Naive thymus-derived CD8-positive, alpha-beta T cell (primary cell): ENCODE results near the gene INVS. TPM values are rescaled to one million over a fixed set of nuclear protein-coding genes. Genes with fewer than 3 reads are reported as not detected.
A peak's percentile ranks its signal among the peaks of the same experiment; 100 is the strongest.
"Not testable (repeated sequence)": the region's sequence is repeated elsewhere in the genome, so short reads cannot be mapped to it uniquely, and the experiment has no call there.

ENCODE experiments used
- ATAC-seq, 2 donors: fragments of 150-1000 bp; cut with Tn5 transposase in 1 of 2; sonication (Bioruptor Pico), chemical (Tn5 transposase) in 1 of 2; 1 replicate in 1 of 2; 2 replicates in 1 of 2; pipeline ENCODE4 v1.10.0; 2021; ENCODE audit warnings: mild to moderate bottlenecking in 2 of 2, moderate library complexity in 2 of 2
- POLR2A ChIA-PET: fragments of 350-600 bp; sonication (Branson Sonifier 250); formaldehyde crosslinking; loops from one replicate; lab custom pipeline; 2021; ENCODE audit warnings: antibody characterized with exemption; lab: Charles Lee
- DNase-seq, 10 donors: peaks; one replicate each; pipeline versions ENCODE4 v3.0.0 to v3.0.0-alpha.2; 2020 to 2022
- H3K27ac Mint-ChIP-seq, 10 donors: one replicate each; pipeline ENCODE4 v1.8.0; 2020 to 2022; ENCODE audit warnings: mild to moderate bottlenecking in 10 of 10, mixed read lengths in 10 of 10, moderate library complexity in 4 of 10, inconsistent platforms in 1 of 10
- H3K27me3 Mint-ChIP-seq, 5 donors: one replicate each; pipeline ENCODE4 v1.8.0; 2021 to 2022; ENCODE audit warnings: mixed read lengths in 5 of 5
- H3K36me3 Mint-ChIP-seq, 3 donors: one replicate each; pipeline ENCODE4 v1.8.0; 2020 to 2022; ENCODE audit warnings: mixed read lengths in 3 of 3, mild to moderate bottlenecking in 2 of 3, inconsistent platforms in 1 of 3
- H3K4me1 Mint-ChIP-seq, 4 donors: one replicate each; pipeline ENCODE4 v1.8.0; 2021 to 2022; ENCODE audit warnings: mixed read lengths in 4 of 4
- H3K4me3 Mint-ChIP-seq, 10 donors: one replicate each; pipeline ENCODE4 v1.8.0; 2020 to 2022; ENCODE audit warnings: mild to moderate bottlenecking in 10 of 10, mixed read lengths in 10 of 10, moderate library complexity in 6 of 10, inconsistent platforms in 1 of 10
- H3K9me3 Mint-ChIP-seq, 9 donors: one replicate each; pipeline ENCODE4 v1.8.0; 2020 to 2022; ENCODE audit warnings: mixed read lengths in 9 of 9, mild to moderate bottlenecking in 3 of 9, inconsistent platforms in 1 of 9, moderate library complexity in 1 of 9
- polyA plus RNA-seq, 3 donors: library from polyadenylated mRNA; unstranded; fragments of 300-500 nt; fragmentation: Illumina TruSeq; gene quantifications; one replicate each; pipeline ENCODE4 v1.2.3, GENCODE V29; 2021
- total RNA-seq, 8 experiments: library from RNA in 2 of 8; stranded (reverse) in 2 of 8; gene quantifications; one replicate each; pipeline ENCODE4 v1.2.3 and lab custom pipeline; 2021 to 2026

The INVS gene
- total and polyA plus RNA-seq, 5 experiments from 2014 or later, result 5.5 to 22.1 (median 10.5) TPM

DNA sequence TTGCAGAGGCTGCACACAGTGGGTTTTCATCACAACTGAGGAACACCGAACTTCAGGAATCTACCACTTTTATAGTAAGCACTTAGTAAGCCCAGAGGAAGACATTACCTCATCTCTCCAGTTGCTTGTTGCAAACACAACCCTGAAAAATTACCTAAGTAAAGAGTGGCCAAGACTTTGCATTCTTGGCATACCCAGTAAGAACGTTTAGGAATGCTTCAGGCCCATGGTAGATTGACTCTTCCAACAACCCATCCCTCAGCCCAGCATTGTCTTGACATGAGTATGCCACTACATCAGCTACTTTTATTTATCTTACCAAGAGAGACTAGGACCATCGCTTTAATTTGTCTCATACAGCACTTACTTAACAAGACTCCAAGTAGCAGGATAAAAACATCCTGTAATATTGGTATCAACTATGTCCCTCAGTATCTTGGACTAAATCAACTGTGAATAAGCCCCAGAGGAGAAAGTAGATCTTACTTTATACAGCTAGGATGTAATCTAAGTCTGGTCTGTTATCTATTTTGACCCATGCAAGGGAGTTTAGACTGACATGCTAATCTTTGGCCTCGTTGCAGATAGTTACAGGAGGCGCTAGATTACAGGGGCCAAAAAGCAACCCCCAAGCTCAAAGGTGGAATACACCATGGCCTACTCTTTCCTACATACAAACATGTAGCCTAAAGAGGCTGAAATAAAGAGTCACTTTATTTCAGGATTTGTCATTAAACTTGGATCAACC, 114.9 kb downstream of the INVS start:
- POLR2A ChIA-PET, result no interaction called here
- no peaks in the 10 kb centered on the region for H3K9me3 Mint-ChIP-seq
- ATAC-seq, result no peak
- H3K4me3 Mint-ChIP-seq, result no peak overlapping the region
- H3K4me1 Mint-ChIP-seq, result peaks cover 6 to 9% (median 8%) of the 10 kb centered on the region in 4 donors
- no peak overlapping the region for H3K27ac Mint-ChIP-seq
- H3K27me3 Mint-ChIP-seq, result no peaks in the 10 kb centered on the region
- no peak for DNase-seq
- H3K36me3 Mint-ChIP-seq, result peaks cover 0 to 5% (median 0%) of the 10 kb centered on the region in 3 donors

DNA sequence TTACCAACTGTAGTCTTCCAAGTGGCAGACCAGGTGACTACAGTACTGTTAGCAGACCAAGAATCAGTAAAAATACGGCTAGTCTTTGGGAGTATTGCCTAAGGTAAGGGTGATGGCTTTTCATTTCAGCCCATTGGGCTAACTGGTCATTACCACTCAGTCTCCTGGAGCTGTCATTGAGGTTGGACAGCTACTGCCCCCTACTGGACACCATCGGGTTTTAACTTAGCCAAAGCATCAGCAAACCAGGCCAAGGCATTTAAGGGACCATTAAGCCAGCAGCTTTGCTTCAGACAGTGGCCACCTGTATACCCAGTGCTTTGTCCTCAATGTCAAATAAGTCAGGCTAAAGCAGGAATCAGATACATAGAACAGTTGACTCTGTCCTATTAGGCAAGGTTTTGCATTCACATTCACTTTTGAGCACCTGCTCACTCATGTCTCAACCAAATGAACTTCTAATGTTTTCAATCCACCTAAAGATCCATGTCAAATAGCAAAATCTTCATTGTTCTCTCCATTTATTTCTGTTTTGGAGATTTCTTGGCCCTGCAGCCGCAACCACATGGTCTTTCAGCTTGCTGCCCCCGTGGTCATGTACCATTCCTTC, 117.2 kb downstream of the INVS start:
- no peaks in the 10 kb centered on the region for H3K9me3 Mint-ChIP-seq
- H3K27me3 Mint-ChIP-seq, result no peaks in the 10 kb centered on the region
- H3K4me3 Mint-ChIP-seq, result no peak overlapping the region
- POLR2A ChIA-PET, result no interaction called here
- ATAC-seq (peak; percentile 33 to 61), DNase-seq (peak; percentile 4 to 67 (median 44))
- H3K4me1 Mint-ChIP-seq, result peaks cover 0 to 2% (median 0%) of the 10 kb centered on the region in 4 donors
- peak overlapping the region in 1 of 10 donors; percentile 9 for H3K27ac Mint-ChIP-seq
- peaks cover 0 to 10% (median 0%) of the 10 kb centered on the region in 3 donors for H3K36me3 Mint-ChIP-seq

DNA sequence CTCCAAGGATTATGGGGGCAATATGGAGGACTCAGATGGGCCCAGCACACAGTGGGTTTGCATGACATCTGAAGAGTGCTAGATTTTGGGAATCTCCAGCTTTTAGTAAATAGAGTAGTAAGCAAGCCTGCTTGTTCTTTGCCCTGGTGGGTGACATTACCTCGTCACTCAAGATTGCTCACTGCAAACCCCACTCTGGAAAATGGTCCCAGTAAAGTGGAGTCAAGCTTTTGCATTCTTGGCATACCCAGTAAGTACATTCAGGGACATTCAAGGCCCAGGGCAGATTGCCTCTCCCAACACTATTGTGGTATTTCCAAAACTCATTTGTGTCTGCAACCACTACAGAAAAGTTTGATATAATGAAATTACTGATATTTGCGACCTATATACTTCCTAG, 118.5 kb downstream of the INVS start:
- Mint-ChIP-seq H3K27me3 (no peaks in the 10 kb centered on the region), H3K9me3 (no peaks in the 10 kb centered on the region), H3K4me1 (peaks cover 0 to 2% (median 0%) of the 10 kb centered on the region in 4 donors), H3K27ac (no peak overlapping the region), H3K36me3 (peaks cover 0 to 10% (median 0%) of the 10 kb centered on the region in 3 donors), H3K4me3 (no peak overlapping the region)
- ATAC-seq, result no peak
- DNase-seq, result no peak
- POLR2A ChIA-PET, result no interaction called here

DNA sequence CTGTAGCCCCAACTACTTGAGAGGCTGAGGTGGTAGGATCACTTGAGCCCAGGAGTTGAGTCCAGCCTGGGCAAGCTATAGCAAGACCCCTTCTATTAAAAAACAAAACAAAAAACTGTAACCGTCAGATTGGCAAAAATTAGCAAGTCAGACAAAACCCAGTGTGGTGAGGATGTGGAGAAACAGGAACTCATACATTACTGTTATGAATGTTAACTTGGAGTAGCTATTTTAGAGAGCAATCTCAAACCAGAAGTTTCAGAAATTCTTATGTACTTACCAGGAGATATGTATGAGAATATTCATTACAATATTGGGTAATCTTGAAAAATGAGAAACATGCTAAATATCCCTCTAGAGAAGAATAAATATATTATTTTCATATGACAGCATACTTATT, 120.3 kb downstream of the INVS start:
- POLR2A ChIA-PET, result no interaction called here
- ATAC-seq, result no peak
- Mint-ChIP-seq H3K4me1 (peaks cover 0 to 2% (median 0%) of the 10 kb centered on the region in 4 donors), H3K27ac (peak overlapping the region in 2 of 10 donors; percentile 37 to 68), H3K9me3 (no peaks in the 10 kb centered on the region), H3K4me3 (no peak overlapping the region), H3K36me3 (peaks cover 0 to 11% (median 0%) of the 10 kb centered on the region in 3 donors), H3K27me3 (no peaks in the 10 kb centered on the region)
- no peak for DNase-seq

DNA sequence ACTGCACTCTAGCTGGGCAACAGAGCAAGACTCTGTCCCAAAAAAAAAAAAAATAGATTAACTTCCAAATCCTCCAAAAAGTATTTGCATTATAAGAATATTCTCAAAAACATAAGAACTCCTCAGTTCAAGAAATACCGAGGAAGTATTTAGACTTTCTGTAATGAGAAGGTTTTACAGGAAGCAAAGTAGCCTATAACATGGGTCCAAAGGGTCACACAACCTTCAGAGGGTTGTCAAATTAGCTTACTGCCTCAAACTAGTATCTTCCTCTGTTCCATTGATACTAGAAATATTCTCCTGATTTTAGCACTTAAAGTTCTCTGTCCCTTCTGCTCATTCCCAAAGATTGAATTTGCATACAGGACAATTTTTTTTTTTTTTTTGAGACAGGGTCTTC, 121.9 kb downstream of the INVS start:
- H3K4me3 Mint-ChIP-seq, result no peak overlapping the region
- no peaks in the 10 kb centered on the region for H3K9me3 Mint-ChIP-seq
- POLR2A ChIA-PET, result interaction anchor here (0.7 kb wide), 1 partner anchor 1244 kb away, joined by 3 read pairs; no protein-coding TSS in a partner anchor
- DNase-seq (no peak), ATAC-seq (no peak)
- peaks cover 0 to 13% (median 1%) of the 10 kb centered on the region in 3 donors for H3K36me3 Mint-ChIP-seq
- no peaks in the 10 kb centered on the region for H3K27me3 Mint-ChIP-seq
- peaks cover 0 to 2% (median 0%) of the 10 kb centered on the region in 4 donors for H3K4me1 Mint-ChIP-seq
- H3K27ac Mint-ChIP-seq, result peak overlapping the region in 1 of 10 donors; percentile 17

DNA sequence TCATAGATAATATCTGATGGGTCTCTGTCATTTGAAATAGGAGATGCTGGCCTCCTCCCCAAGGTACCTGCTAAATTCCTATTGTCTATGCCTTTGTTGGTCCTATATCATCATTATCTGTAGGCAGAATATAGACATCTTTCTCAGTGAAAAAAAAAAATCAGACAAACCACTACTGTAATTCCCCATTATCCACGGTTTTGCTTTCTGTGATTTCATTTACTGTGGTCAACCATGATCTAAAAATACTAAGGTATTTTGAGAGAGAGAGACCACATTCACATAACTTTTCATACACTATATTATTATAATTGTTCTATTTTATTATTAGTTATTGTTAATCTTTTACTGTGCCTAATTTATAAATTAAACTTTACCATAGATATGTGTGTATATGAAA, 122.5 kb downstream of the INVS start:
- POLR2A ChIA-PET, result no interaction called here
- H3K4me3 Mint-ChIP-seq, result no peak overlapping the region
- H3K27ac Mint-ChIP-seq, result peak overlapping the region in 2 of 10 donors; percentile 8 to 17
- DNase-seq (no peak), ATAC-seq (no peak)
- H3K27me3 Mint-ChIP-seq, result no peaks in the 10 kb centered on the region
- H3K4me1 Mint-ChIP-seq, result peaks cover 0 to 2% (median 0%) of the 10 kb centered on the region in 4 donors
- H3K36me3 Mint-ChIP-seq, result peaks cover 0 to 19% (median 7%) of the 10 kb centered on the region in 3 donors
- H3K9me3 Mint-ChIP-seq, result no peaks in the 10 kb centered on the region

DNA sequence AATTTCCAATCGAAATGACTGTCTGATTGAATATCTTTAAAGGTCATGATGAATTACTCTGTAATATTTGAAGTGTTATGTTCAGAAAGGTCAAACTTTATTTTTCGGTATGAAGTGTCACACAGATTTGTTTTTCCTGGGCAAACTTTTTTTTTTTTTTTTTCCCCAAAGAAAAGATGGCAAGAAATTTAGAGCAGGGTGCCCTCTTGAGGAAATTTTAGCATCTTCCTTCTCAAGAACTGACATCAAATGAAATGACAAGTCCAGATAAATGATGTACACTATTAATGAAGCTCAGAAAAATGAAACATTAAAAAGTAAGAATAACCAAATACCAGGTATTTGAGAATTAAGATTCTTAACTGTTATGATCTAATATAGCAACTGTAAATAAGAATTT, 123.6 kb downstream of the INVS start:
- DNase-seq (no peak), ATAC-seq (no peak)
- peaks cover 0 to 2% (median 0%) of the 10 kb centered on the region in 4 donors for H3K4me1 Mint-ChIP-seq
- H3K27ac Mint-ChIP-seq, result no peak overlapping the region
- POLR2A ChIA-PET, result interaction anchor here (0.7 kb wide), 2 partner anchors 25 to 1165 kb away, joined by 3 to 4 read pairs; no protein-coding TSS in a partner anchor
- H3K27me3 Mint-ChIP-seq, result no peaks in the 10 kb centered on the region
- H3K4me3 Mint-ChIP-seq, result no peak overlapping the region
- no peaks in the 10 kb centered on the region for H3K9me3 Mint-ChIP-seq
- H3K36me3 Mint-ChIP-seq, result peaks cover 9 to 28% (median 13%) of the 10 kb centered on the region in 3 donors

DNA sequence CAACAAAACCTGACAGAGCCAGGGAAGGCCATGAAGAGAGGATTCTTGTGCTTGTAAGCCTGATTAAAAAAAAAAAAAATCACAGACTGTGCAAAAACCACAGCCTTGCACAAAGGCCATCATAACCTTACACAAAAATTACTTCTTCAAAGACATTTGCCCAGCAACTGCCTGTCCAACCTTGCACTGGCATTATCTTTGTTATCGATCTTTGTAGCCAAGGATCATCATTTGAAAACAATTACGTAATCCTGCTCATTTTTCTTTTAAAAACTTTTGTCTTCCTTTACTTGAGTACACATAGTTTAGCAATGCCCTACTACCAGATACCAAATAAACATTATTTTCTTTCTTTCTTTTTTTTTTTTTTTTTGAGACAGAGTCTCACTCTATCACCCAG, 128.6 kb downstream of the INVS start:
- peaks cover 16 to 64% (median 40%) of the 10 kb centered on the region in 3 donors for H3K36me3 Mint-ChIP-seq
- no peak overlapping the region for H3K4me3 Mint-ChIP-seq
- no peak overlapping the region for H3K27ac Mint-ChIP-seq
- DNase-seq, result no peak
- POLR2A ChIA-PET, result no interaction called here
- H3K27me3 Mint-ChIP-seq, result no peaks in the 10 kb centered on the region
- peaks cover 0 to 2% (median 0%) of the 10 kb centered on the region in 4 donors for H3K4me1 Mint-ChIP-seq
- H3K9me3 Mint-ChIP-seq, result peaks cover 0 to 10% (median 3%) of the 10 kb centered on the region in 9 donors
- no peak for ATAC-seq

DNA sequence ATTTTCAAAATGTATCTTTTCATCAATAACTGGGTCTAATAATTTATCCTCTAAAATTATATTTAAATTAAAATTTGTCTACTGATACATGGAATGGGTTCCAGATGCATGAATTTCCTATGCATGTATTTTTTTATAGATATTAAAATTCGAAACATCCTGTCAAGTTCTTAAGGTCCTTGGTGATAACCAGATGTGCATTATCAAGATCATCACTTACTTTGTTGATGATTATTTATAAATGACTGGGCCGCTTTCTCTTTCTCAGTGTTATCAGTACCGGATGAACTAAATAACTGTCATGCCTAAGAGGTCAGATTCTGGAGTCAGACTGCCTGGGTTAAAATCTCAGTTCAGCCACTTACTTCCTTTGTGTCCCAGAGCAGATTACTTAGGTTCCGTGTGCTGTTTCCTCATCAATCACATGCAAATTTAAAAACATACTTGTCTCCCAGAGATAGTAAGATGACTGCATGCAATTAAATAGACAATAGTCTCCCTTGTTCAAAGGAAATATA, 129.4 kb downstream of the INVS start:
- Mint-ChIP-seq H3K36me3 (peaks cover 16 to 72% (median 48%) of the 10 kb centered on the region in 3 donors), H3K9me3 (peaks cover 0 to 18% (median 4%) of the 10 kb centered on the region in 9 donors), H3K4me1 (peaks cover 0 to 6% (median 3%) of the 10 kb centered on the region in 4 donors), H3K27me3 (no peaks in the 10 kb centered on the region), H3K27ac (no peak overlapping the region), H3K4me3 (no peak overlapping the region)
- no peak for DNase-seq
- ATAC-seq, result no peak
- POLR2A ChIA-PET, result no interaction called here

DNA sequence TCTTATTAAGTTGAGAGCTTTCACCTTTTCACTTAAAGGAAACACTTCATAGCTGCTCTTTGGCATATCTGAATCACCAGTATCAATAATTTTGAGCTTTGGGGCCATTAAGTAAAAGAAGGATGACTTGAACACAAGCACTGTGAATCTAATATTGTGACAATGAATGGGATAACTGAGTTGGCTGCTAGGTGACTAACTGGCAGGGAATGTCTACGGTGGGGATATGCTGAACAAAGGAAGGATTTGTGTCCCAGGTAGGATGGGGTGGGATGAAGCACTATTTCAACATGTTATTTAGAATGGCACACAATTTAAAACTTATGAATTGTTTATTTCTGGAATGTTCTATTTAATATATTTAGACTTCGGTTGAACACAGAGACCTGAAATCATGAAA, 130.1 kb downstream of the INVS start:
- POLR2A ChIA-PET, result no interaction called here
- Mint-ChIP-seq H3K27ac (no peak overlapping the region), H3K27me3 (no peaks in the 10 kb centered on the region), H3K4me1 (peaks cover 0 to 6% (median 3%) of the 10 kb centered on the region in 4 donors), H3K4me3 (no peak overlapping the region), H3K9me3 (peaks cover 0 to 20% (median 4%) of the 10 kb centered on the region in 9 donors), H3K36me3 (peaks cover 19 to 75% (median 55%) of the 10 kb centered on the region in 3 donors)
- ATAC-seq (no peak), DNase-seq (no peak)

DNA sequence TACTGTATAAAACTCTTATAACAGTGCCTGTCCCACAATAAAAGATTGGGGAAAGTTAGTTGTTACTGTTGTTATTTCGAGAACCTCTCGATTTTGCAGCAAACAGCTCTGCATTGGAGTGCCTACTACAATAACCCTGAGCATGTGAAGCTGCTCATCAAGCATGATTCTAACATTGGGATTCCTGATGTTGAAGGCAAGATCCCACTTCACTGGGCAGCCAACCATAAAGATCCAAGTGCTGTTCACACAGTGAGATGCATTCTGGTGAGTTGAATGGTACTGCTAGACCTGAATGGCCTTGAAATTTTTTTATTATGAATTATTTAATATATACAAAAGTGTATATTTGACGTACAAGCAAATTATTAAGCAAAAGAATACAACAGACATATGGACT, 130.5 kb downstream of the INVS start:
- no peak for DNase-seq
- H3K27me3 Mint-ChIP-seq, result no peaks in the 10 kb centered on the region

DNA sequence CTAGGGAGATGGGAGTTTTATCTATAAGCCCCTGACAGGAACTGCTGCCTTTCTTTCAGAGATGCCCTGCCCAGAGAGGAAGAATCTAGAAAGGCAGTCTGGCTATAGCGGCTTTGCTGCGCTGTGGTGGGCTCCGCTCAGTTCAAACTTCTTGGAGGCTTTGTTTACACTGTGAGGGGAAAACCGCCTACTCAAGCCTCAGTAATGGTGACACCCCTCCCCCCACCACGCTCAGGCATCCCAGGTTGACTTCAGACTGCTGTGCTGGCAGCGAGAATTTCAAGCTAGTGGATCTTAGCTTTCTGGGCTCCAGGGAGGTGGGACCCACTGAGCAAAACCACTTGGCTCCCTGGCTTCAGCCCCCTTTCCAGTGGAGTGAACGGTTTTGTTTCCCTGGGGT, 137.9 kb downstream of the INVS start:
- H3K27me3 Mint-ChIP-seq, H3K4me1 Mint-ChIP-seq, POLR2A ChIA-PET, H3K4me3 Mint-ChIP-seq, ATAC-seq, DNase-seq, H3K27ac Mint-ChIP-seq: not testable (repeated sequence)
- H3K36me3 Mint-ChIP-seq, result peaks cover 39 to 80% (median 77%) of the 10 kb centered on the region in 3 donors
- peaks cover 0 to 37% (median 8%) of the 10 kb centered on the region in 9 donors for H3K9me3 Mint-ChIP-seq

More for the DNA sequence above, 130.5 kb downstream of the INVS start:
- Mint-ChIP-seq H3K36me3 (peaks cover 23 to 80% (median 60%) of the 10 kb centered on the region in 3 donors), H3K27ac (no peak overlapping the region), H3K4me3 (no peak overlapping the region), H3K4me1 (peaks cover 0 to 6% (median 3%) of the 10 kb centered on the region in 4 donors), H3K9me3 (peaks cover 0 to 25% (median 6%) of the 10 kb centered on the region in 9 donors)
- POLR2A ChIA-PET, result no interaction called here
- ATAC-seq, result no peak

DNA sequence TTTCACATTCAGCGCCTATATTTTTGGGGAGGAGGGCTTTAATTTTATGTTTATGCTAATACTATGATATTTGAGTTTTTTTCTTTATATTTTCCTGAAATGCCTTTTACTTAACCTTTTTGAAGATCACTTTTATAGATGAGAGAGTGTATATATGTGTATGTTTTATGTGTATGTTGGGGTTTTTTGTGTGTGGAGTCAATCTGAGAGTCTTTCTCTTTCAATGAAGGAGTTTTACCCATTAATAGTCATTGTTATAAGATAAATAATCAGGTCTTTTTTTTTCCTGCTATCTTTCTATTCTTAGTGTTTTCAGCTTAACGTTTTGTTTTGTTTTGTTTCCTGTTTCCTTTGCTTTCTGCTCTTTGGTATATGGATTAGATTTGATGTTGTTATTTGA, 141.5 kb downstream of the INVS start:
- DNase-seq (no peak), ATAC-seq (no peak)
- no peaks in the 10 kb centered on the region for H3K27me3 Mint-ChIP-seq
- H3K4me3 Mint-ChIP-seq, result no peak overlapping the region
- peaks cover 24 to 74% (median 56%) of the 10 kb centered on the region in 3 donors for H3K36me3 Mint-ChIP-seq
- no peak overlapping the region for H3K27ac Mint-ChIP-seq
- POLR2A ChIA-PET, result no interaction called here
- peaks cover 0 to 9% (median 4%) of the 10 kb centered on the region in 9 donors for H3K9me3 Mint-ChIP-seq
- peaks cover 0 to 2% (median 0%) of the 10 kb centered on the region in 4 donors for H3K4me1 Mint-ChIP-seq
